ENCODE measurements around the gene SPRR2F. TPM values are rescaled to one million over a fixed set of nuclear protein-coding genes. Genes with fewer than 3 reads are reported as not detected.
"Not testable (repeated sequence)": the region's sequence is repeated elsewhere in the genome, so short reads cannot be mapped to it uniquely, and the experiment has no call there.

Gene SPRR2F
- total and polyA plus RNA-seq, 2 of the 4 experiments (the other 2 are of a cell fraction): not detected

DNA sequence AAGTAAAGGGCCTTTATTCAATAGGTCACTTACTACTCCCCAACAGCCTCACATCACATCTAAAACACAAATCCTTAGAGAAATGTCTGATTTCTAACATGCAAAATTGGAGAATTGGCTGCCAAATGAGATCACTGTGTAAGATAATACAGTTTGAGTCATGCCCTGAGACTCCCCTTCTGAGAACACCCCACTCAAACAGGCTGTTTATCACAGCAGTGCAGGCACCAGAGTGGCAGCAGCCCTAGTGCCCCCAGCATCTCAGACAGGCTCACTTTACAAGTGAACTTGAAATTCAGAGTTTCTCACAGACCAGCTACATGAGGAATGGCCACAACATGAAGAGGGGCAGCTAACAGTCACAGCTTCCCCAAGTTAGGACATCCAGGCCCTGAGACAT is 1.9 kb upstream of the SPRR2F start:
- H3K14ac ChIP-seq (replicated peaks; ENCODE audit: low read depth, low read length); H2AFZ ChIP-seq (replicated peaks; ENCODE audit: low read length, poor library complexity); BruUV-seq (replicated peaks); POLR2A ChIA-PET (ENCODE audit: unreplicated experiment); dilution Hi-C loops (cut with HindIII; ENCODE audit: low sequenced_read_pairs, unreplicated experiment); CTCF ChIA-PET; H3K27me3 ChIP-seq (ENCODE audit: control insufficient read depth, insufficient read depth, low read length); DNase-seq; in situ Hi-C loops (cut with MboI; ENCODE audit: low sequenced_read_pairs); H3K27ac ChIP-seq (ENCODE audit: insufficient read depth, low read length); ATAC-seq (ENCODE audit: low read depth); H3K79me1 ChIP-seq (ENCODE audit: low read depth in 1 of 2, low read length in 2 of 2); H3K18ac ChIP-seq (ENCODE audit: low read depth, low read length); H2BK15ac ChIP-seq (ENCODE audit: low read depth, low read length); H2AK9ac ChIP-seq (replicated peaks; ENCODE audit: low read depth, low read length, poor library complexity); H3K36me3 ChIP-seq (ENCODE audit: control insufficient read depth, insufficient read depth, low read length); H3K9ac ChIP-seq (ENCODE audit: low read depth, low read length); H2AK5ac ChIP-seq (ENCODE audit: low read depth, low read length); H2BK5ac ChIP-seq (ENCODE audit: low read depth, low read length, poor library complexity, severe bottlenecking); H2BK20ac ChIP-seq (ENCODE audit: low read depth, low read length); H4K8ac ChIP-seq (ENCODE audit: low read depth in 2 of 2, low read length in 2 of 2); H3K56ac ChIP-seq (ENCODE audit: extremely low read depth, insufficient read depth, low read length); H3K4me3 ChIP-seq (ENCODE audit: insufficient read depth, low read depth, low read length); H4K91ac ChIP-seq (ENCODE audit: insufficient read depth, low read depth, low read length); H3K9me3 ChIP-seq (ENCODE audit: control insufficient read depth, insufficient read depth, low read length); H2BK120ac ChIP-seq (ENCODE audit: low read depth, low read length); H3K4ac ChIP-seq (ENCODE audit: low read depth, low read length); H3K4me2 ChIP-seq (ENCODE audit: low read depth, low read length); H3K9me1 ChIP-seq (ENCODE audit: insufficient read depth, low read length); intact Hi-C loops (cut with micrococcal nuclease); H4K5ac ChIP-seq (ENCODE audit: low read depth, low read length); H3K23ac ChIP-seq (ENCODE audit: low read depth, low read length); H4K20me1 ChIP-seq (ENCODE audit: insufficient read depth, low read length); H3K4me1 ChIP-seq (ENCODE audit: control insufficient read depth, insufficient read depth, low read length): not testable (repeated sequence)

DNA sequence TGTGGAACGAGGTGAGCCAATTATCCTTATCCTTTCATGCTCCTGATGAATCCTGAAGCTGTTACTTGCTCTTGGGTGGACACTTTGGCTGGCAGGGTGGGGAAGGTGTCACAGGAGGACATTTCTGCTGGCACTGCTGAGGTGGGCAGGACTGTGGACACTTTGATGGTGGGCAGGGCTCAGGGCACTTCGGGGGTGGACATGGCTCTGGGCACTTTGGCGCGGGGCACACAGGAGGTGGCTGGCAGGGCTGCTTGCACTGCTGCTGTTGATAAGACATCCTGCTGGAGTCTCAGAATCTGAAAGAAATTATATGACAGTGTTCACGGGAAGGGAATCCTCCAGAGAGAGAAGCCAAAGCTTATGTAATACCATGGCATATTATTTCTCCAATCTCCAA is 862 bp downstream of the SPRR2F start:
- H3K36me3 ChIP-seq (ENCODE audit: control insufficient read depth, insufficient read depth, low read length); H2BK120ac ChIP-seq (ENCODE audit: low read depth, low read length); POLR2A ChIA-PET (ENCODE audit: unreplicated experiment); in situ Hi-C loops (cut with MboI; ENCODE audit: low sequenced_read_pairs); CTCF ChIA-PET; H3K4ac ChIP-seq (ENCODE audit: low read depth, low read length); intact Hi-C loops (cut with micrococcal nuclease); H3K9ac ChIP-seq (ENCODE audit: low read depth, low read length); BruUV-seq (replicated peaks); H3K27me3 ChIP-seq (ENCODE audit: control insufficient read depth, insufficient read depth, low read length); H3K23ac ChIP-seq (ENCODE audit: low read depth, low read length); H3K79me1 ChIP-seq (ENCODE audit: low read depth in 1 of 2, low read length in 2 of 2); H2BK5ac ChIP-seq (ENCODE audit: low read depth, low read length, poor library complexity, severe bottlenecking); dilution Hi-C loops (cut with HindIII; ENCODE audit: low sequenced_read_pairs, unreplicated experiment); H4K8ac ChIP-seq (ENCODE audit: low read depth in 2 of 2, low read length in 2 of 2); H3K4me3 ChIP-seq (ENCODE audit: insufficient read depth, low read depth, low read length); ATAC-seq (ENCODE audit: low read depth); H3K4me1 ChIP-seq (ENCODE audit: control insufficient read depth, insufficient read depth, low read length); DNase-seq; H3K56ac ChIP-seq (ENCODE audit: extremely low read depth, insufficient read depth, low read length); H2BK15ac ChIP-seq (ENCODE audit: low read depth, low read length); H4K20me1 ChIP-seq (ENCODE audit: insufficient read depth, low read length); H2AK9ac ChIP-seq (replicated peaks; ENCODE audit: low read depth, low read length, poor library complexity); H2AFZ ChIP-seq (replicated peaks; ENCODE audit: low read length, poor library complexity); H3K18ac ChIP-seq (ENCODE audit: low read depth, low read length); H2AK5ac ChIP-seq (ENCODE audit: low read depth, low read length); H3K9me1 ChIP-seq (ENCODE audit: insufficient read depth, low read length); H3K27ac ChIP-seq (ENCODE audit: insufficient read depth, low read length); H3K9me3 ChIP-seq (ENCODE audit: control insufficient read depth, insufficient read depth, low read length); H3K14ac ChIP-seq (replicated peaks; ENCODE audit: low read depth, low read length); H4K91ac ChIP-seq (ENCODE audit: insufficient read depth, low read depth, low read length); H2BK20ac ChIP-seq (ENCODE audit: low read depth, low read length); H4K5ac ChIP-seq (ENCODE audit: low read depth, low read length); H3K4me2 ChIP-seq (ENCODE audit: low read depth, low read length): not testable (repeated sequence)
- WGBS, 2 experiments (ENCODE audit: extremely low coverage in 2 of 2, insufficient read length in 1 of 2): no CpG with 5 or more reads among the region's 5 CpGs

Data from IMR-90 (cell line).